ENCODE data around the gene GSC2.

GSC2 gene

DNA sequence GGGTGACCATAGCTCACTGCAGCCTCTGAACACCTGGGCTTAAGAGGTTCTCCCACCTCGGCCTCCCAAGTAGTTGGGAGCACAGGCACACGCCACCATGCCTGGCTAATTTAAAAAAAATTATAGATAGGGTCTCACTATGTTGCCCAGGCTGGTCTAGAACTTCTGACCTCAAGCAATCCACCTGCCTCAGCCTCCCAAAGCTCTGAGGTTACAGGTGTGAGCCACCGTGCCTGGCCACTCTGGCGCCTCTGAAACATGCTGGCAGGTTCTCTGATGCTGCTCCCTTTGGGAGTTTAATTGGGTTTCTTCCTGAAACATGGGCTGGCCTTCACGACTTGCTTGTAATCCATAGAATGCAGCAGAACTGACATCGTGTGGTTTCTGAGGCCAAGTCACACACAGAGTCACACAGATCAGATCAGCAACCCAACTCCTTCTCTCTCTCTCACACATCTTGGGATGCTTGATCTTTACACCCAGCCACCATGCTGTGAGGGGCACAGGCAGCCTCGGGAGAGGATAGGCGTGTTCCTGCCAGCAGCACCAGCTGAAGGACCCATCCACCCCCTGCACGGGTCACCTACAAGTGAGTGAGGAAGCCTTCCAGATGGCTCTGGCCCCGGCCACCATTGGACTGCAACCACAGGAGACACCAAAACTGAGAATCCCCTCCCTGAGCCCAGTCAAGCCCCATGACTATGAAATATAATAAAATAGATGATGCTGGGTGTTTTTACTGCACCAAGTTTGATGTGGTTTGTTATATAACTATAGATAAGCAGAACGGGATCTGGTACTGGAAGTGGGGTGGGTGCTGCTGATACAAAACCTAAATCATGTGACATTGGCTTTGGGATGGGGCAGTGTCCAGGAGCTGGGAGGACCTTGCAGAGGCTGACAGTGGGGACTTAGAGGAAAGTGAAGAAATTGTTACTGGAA, 3.1 kb upstream of the GSC2 start:
- DNase-seq (ENCODE audit: low read depth) = no peak

DNA sequence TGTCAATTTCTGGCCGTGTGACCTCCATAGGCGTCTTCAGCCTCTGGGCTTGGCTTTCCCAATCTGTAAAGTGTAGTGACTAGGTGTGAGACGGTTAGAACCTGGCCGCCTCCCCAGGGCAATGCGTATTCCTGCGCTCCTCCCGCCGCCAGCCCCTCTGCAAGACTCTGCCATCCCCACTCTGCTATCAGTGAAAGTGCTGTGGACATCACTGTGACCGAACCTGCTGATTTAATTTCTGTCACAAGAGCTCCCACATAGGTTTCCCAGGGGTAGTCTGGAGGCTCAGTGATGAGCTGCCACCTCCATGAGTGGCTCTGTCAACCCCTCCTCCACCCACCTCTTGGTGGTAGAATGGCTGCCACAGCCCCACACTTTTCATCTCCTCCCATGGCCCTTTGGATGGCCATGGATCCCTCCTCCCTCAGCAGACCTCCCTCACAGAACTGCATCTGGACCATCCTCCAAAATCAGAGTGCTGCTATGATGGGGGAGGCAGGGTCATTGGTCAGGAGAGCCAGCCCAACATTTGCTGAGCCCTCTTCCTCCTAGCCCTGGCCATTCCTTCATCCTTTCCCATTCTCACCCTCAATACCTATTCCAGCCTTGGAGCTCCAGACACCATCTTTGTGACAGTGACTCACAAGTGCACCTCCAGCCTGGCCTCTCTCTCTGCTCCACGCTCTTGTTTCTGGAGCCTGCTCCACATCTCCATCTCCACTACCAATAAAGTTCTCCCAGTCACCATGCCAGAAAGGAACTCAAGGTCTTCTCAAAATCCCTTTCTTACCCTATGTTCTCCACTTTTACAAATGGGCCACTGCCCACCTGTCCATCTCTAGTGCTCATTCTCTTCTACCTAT, 1.5 kb upstream of the GSC2 start:
- DNase-seq (ENCODE audit: low read depth) = no peak

DNA sequence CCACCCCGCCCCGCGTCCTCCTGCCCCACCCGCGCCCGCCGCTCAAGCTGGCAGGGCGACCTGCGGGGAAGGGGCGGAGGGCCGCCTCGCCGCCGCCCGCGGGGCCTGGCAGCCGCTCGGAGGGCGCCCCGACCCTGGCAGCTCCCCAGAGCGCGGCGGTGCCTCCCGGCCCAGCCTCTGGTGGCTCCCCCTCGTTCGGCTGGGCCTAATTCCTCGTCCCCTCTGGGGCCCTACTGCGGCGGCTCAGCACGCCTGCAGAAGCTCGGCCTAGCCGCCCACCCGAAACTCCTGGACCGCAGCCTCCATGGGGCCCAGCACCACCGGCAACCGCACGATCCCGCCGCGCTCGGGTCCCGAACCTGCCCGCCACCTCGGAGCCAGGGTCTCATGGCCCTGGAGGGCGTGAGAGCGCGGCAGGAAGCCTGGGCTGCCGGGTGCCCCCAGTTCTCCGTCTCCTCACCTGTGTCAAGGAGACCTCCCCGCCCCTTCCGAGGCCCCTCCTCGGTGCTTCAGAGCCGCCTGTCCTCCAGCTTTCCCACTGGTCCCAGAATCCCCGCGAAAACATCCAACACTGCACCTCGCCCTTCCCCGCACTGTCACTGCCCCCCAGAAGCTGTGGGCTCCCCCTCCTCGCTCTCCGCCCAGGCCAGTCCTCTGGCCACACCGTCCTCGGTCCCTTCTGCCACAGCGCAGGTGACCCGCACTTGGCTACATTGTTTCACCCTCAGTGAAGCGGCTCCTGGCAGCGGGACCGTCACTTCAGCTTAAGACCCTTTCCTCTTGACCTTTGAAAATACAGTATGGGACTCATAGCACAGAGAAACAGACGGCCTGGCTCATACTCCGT, 613 bp upstream of the GSC2 start:
- no peak for DNase-seq (ENCODE audit: low read depth)

DNA sequence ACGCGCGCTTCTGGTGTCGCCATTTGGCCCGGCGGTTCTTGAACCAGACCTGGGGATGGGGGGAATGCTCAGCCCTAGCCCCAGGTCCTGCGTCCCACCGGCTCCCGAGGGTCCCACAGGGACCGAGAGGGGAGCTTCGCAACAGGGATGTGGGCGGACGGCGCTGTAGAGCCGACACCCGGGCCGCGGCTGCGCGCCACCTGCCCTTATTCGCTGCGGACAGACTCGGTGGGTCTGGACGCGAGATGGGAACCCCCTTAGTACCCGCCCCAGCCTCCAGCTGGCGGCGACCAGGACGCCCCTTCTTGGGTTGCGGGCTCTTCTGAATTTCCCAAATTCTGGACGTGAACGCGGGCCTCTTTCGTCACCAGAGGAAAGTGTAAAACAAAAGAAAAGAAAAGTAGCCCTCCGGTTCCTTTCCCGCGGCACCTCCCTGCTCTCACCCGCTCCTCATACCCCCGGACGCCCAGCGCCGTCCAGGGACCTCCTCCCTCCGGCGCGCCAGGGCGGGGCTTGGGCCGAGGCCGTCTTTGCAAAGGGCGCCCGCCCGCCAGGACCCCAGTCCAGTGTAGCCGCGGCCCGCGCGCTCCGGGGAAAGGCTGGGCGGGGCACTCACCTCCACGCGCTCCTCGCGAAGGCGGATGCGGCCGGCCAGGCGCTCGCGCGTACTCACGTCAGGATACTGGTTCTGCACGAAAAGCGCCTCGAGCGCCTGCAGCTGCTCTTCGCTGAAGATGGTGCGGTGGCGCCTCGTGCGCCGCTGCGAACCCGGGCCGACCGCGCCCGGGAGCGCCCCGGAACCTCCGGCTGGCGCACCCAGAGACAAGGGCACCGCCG, 827 bp downstream of the GSC2 start:
- no peak for DNase-seq (ENCODE audit: low read depth)

DNA sequence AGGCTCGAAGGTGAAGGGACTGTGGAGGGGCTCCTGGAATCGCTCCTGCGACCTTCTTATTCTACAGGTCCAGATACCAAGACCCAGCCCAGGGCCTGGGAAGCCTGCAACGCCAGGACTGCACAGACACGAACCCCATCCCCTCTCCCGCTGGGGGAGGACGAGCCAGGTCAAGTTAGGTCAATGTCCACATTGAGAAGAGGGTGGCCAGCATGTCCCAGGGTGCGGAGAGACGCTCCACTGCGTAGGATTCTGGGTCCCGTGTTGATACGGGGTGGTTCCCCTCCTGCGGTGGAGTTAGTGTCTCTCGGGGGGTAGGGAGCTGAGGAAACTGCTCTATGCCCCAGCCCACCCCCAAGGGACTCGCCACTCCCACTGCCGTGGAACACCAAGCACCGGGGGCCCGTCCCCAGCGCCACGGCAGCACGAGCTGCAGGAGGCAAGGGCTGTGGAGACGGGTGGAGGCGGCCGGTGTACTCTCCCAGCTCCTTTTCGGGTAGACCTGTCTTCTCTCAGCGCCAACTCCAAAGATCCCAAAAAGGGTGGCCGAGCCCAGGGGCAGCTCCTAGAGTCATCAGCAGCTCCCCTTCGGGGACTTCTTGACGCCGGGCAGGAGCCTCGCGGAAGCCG, 1.6 kb downstream of the GSC2 start:
- DNase-seq (ENCODE audit: low read depth) = no peak

DNA sequence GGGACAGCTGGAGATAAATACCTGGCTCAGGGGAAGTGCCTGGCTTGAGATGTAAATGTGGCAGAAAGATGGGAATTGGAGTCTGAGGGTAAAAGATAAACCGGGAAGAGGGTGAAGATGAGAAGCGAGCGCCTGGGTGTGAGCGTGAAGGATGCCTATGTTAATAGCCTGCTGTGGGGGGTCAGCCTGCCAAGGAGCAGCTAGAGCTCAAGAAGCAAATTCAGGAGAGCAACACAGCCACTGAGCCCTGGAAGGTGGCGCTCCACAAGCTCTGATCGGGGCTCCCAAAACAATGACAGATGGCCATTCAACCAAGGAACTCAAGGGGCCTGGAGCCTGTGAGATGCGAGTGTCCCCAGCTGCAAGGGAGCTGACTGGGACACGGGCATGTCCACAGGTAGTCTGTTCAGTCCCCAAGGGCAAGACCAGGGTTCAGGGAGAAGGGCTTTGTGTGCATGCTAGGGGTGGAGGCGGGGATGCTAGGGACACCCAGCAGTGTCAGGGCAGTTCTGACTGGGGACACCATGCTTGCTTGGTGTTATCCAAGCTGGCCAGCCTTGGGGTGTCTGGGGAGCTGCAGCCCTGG, 2.8 kb downstream of the GSC2 start:
- DNase-seq (ENCODE audit: low read depth) = no peak

DNA sequence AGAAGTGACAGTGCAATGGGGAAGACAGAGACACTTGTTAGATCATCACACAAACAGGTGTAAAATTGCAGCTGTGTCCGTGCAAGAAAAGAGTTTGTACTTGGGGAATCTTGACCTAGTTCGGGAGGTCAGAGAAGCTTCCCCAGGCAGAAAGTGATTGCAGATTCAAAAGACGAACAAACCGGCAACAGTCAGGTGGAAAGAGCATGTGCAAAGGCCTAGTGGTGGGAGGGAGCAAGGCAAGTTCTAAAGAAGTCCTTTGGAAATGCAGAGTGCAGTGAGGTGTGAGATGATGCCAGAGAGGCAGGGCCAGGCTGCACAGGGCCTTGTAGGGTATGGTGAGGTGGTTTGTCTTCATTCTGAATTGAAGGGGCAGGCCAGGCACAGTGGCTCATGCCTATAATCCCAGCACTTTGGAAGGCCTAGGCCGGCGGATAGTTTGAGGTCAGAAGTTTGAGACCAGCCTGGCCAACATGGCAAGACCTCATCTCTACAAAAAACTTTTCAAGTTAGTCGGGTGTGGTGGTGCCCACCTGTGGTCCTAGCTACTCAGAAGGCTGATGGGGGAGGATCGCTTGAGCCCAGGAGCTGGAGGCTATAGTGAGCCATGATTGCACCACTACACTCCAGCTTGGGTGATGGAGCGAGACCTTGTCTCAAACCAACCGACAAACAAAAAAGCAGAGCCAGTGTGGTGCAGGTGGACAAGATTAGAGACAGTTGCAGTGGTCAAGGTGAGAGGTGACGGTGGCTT, 3.7 kb downstream of the GSC2 start:
- no peak for DNase-seq (ENCODE audit: low read depth)

DNA sequence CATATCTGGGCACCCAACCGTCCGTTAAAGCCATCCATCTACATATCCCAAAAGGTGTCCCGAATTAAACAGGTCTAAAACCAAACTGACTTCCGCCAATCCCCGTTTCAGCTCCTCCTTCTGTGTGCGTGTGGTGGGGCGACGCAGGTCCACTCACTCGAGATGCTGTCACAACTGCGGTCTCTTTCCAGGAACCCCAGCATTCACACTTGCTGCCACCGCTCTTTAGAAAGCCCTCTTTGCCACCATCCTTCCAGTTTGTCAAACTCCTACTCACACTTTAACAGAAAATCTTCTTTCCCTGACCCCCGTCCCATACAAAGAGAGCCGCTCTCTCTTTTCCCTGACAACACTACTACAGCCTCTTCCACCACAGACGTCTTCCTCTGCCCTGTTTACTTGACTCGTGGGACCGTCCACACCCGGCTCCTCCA, 6.1 kb downstream of the GSC2 start:
- DNase-seq (ENCODE audit: low read depth) = no peak

DNA sequence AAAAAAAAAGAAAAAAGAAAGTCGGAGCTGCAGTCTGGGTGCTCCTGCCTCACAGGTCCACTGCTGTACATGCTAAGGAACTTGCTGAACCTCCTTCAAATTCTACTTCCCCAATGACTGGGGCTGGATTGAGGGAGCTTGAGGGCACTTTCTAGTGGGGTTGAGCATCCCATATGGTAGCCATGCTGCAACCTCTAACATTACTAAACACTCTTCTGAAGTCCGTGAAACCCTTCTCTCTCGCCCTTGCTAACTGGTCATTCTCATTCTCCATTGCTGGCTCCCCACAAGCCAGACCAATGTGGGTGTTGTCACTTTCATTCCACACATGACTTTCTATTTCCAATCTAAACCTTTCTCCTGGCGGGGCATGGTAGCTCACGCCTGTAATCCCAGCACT, 6.9 kb downstream of the GSC2 start:
- DNase-seq (ENCODE audit: low read depth) = no peak

DNA sequence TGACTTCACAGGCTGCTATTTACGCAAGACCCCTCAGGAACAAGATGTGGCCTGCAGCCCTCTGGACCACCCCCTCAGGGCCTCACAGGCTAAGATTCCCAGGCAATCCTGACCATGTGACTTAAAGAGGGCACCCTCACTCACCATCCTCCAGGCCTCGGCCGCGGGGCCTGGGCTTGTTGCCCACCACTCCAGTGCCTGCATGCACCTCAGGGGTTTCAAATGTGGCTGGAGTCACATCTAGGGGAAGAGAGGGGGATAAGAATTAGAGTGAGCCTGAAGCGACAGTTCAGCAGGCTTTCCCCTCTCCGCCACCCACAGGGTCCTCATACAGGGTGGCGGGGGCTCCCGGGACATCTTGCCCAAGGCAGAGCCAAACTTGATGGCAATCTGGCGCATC, 7.7 kb downstream of the GSC2 start:
- DNase-seq (ENCODE audit: low read depth) = no peak

DNA sequence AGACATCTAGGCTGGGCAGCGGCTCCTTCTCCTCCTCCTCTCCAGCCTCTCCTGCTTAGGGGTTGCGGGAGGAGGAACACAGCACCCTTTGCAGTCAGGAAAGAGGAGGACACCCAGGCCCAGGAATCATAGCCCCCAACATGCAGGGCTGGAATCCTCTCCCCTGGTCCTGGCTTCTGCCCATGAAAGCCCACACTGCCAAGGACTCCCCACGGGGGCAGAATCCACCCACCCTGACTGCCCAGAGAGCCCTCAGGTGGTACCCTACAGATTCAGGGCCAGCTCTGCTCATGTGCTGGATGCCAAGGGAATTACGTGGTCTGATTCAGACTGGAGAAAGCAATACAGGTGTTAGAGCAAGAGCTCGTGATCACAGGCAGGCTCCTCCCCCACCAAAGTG, 10.1 kb downstream of the GSC2 start:
- DNase-seq (ENCODE audit: low read depth) = no peak

DNA sequence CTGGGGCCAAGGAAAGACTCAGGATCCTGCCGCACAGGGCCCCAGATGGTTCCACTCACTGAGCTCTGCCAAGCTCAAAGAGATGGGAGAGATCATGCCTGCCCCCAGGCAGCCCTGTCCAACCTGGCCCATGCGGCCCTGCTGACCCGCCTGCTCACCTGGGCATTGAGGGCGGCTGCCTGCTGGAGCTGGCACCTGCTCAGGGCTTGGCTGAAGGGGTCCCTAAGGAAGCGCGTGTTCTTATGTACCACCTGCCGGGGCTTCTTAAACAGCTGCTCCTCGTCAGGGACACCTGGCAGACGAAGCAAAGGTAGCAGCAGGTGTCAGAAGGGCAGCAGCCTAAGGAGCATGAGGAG, 11.1 kb downstream of the GSC2 start:
- DNase-seq (ENCODE audit: low read depth) = no peak

DNA sequence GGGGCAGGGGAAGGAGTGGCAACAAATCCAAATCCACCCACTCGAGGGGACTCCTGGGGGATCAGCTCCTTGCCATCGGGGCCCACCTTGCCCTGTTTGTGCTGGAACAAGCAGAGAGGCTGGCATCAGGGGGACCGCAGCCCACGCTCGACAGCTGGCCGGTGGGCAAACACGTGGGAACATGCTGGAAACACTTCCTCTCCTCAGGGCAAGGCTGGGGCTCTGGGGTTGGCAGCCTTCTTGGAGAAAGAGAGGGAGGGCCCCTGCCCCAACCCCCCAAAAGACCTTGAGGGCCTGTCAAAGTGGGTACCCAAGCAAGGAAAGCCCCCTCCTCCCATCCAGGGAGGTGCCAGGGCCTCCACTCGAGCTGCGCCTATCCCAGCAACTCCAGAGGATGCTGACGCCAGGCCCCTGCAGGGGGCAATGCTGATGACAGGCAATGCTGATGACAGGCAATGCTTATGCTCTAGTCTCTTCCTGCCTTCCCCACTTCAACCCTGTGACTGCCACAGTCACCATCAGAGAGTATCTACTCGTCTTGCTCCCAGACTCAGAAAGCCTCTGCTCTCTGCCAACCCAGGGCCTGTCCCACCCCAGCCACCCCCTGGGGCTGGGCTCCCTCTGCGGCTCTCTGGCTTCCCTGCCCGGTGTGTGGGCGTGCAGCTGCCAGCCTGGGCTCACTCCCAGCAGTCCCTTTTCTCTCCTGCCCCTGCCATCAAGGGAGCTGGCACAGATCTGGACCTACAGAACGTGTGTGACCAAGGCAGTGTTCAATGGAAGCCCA, 11.7 kb downstream of the GSC2 start:
- no peak for DNase-seq (ENCODE audit: low read depth)

DNA sequence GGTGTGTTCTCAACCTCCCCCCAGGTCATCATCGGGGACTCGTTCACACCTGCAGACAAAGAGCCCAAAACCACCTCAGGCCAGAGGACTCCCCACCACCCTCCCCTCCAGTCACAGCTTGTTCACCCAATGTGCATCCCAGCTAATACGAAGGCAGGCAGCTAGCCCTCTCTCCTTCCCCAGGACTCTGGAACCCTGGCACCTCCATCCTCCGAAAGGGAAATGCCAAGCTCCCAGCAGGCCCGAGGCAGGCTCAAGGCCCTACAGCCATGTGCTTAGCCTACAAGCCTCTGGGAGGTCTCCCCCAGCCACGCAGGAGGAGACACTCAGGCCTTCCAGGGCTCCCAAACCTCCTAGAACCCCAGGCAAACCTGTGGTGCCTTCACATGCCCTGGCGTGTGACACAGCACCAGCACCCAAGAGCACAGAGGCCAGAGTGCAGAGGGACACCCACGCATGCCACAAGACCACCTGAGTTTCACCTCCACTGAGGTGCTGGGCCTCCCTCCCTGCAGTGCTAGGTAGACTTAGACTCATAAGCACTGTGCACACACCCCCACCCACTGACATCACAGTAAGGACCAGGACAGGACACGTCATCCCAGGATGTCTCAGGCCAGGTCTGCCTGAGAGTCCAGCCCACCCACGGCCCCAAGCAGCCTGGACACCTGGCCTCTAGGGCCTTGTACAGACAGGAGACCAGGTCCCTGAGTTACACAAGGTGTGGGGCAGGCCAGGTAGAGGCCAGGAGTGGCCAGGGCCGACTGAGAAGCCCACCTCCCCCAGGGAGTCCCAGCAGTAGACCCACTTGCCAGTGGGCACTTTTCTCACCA, 12.5 kb downstream of the GSC2 start:
- DNase-seq (ENCODE audit: low read depth) = no peak

DNA sequence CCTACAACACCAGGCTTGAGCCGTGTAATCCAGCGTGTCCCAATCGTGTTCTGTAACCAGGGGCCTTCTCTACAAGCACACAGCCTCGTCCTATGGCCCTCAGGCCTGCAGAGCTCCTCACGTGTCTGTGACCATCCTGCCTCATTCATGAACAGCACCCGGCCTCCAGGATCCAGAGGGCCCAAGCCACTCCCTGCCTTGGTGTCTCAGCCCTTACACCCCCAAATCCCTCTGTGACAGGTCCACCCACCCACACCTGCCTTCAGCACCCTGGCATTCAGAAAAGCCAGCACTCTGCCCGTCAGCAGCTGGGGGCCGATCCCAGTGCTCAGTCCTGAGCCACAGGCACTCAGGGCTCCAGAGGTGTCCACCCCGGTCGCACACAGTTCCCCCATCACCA, 13.2 kb downstream of the GSC2 start:
- no peak for DNase-seq (ENCODE audit: low read depth)

DNA sequence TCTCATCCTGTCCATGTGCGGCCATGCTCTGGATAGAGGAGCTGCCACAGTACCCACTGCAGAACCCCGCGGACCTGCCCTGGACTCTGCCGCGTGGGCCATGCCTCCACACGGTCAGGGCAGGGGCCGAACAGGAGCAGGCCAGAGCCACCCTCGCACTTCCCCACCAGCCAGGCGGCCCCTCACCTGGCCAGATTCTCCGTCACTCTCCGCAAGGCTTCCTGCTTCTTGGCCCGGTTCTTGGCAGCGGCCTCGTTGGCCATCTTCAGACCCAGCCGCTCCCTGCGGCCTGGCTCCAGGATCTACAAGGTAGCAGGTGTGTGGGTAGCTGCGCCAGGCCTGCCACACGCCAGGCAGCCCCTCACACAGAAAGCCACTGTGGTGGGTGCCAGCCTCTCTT, 15.2 kb downstream of the GSC2 start:
- no peak for DNase-seq (ENCODE audit: low read depth)

DNA sequence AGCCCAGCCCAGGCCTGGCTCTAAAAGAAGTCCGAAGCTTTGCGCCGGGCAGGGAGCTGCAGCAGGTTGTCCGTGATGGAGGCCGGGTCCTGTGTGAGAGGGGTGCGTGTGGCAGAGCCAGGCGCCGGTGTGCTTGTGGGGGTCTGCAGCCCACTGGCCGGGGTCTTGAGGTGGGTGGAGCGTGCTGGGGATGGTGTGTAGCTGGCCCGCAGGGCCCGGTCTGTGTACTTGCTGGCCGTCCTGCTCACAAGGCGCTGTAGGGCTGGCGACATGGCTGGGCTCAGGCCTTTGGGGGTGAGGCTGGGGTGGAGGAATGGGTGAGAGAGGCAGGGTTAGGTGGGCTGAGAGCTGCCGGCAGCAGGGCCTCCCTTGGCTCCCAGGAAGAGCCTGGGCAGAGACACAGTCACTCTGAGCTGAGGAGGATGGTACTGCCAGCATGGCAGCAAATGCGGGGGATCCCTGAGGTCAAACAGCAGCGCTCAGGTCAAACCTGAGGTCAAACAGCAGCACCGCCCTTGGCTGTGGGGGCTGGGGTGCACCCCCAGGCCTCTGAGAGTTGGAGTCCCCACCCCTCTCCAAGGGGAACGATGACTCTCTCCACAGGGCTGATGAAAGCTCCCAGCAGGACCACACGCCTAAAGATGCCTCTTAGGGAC, 15.8 kb downstream of the GSC2 start:
- no peak for DNase-seq (ENCODE audit: low read depth)
